ENCODE measurements around the gene FAM149B1. TPM values are rescaled to one million over a fixed set of nuclear protein-coding genes. Genes with fewer than 3 reads are reported as not detected.

Gene FAM149B1
- 25.0 and 29.8 TPM in 2 replicates for total RNA-seq (ENCODE audit: low replicate concordance)
- long read RNA-seq, partial matches to known transcripts: 8 of 12 reads
- long read RNA-seq, other reads (novel, unspliced or antisense): 4 of 12 reads

DNA sequence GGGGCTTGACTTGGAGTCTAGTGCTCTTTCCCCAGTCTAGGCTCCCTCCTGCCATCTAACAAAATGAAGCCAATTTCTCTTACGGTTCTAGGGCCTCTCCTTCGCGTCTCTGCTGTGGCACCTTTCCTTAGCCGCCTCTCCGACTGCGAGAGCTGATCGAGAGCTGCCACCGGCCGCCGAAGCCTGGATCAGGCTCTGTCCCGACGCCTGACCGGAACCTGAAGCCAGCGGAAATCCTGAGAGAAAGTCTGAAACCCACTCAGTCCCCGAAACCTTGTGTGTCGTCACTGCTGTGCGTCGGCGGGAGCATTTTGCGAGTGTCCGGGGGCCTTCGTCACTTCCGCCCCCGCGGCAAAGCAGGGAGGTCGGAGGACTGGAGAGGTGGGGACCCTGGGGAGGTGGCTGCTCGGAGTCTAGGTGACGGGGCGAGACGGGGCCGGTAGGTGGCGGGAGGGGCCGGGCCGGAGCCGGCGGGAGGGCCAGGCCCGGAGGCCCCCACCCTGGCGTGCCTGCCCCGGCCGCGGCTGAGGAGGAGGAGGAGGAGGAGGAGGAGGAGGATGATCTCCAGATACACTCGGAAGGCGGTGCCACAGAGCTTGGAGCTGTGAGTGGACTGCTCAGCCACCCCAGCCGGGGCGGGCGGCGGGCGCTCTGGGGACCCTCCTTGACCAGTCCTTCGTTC, at the start of gene FAM149B1, which contains the start of gene ECD:
Gene FAM149B1, plus strand, starts transcription at position 337 of the 682 bp plus-strand sequence. Its CDS starts 221 bp downstream, at position 558.
Gene ECD, minus strand, starts transcription at position 226 of the 682 bp plus-strand sequence. CDS start 4,071 bp downstream, outside the sequence.
- Mint-ChIP-seq H3K9me3 (no peaks in the 10 kb centered on the region), H3K27ac (peak within 1 kb of the TSS; percentile 100), H3K4me1 (ENCODE audit: unreplicated experiment) (peaks cover 10% of the 10 kb centered on the region), H3K36me3 (peaks cover 14% of the 10 kb centered on the region), H3K4me3 (peak within 1 kb of the TSS; percentile 100), H3K27me3 (no peaks in the 10 kb centered on the region)
- peak; percentile 94 for DNase-seq (ENCODE audit: extremely low spot score, unreplicated experiment)
- TF ChIP-seq, protein P1, sequence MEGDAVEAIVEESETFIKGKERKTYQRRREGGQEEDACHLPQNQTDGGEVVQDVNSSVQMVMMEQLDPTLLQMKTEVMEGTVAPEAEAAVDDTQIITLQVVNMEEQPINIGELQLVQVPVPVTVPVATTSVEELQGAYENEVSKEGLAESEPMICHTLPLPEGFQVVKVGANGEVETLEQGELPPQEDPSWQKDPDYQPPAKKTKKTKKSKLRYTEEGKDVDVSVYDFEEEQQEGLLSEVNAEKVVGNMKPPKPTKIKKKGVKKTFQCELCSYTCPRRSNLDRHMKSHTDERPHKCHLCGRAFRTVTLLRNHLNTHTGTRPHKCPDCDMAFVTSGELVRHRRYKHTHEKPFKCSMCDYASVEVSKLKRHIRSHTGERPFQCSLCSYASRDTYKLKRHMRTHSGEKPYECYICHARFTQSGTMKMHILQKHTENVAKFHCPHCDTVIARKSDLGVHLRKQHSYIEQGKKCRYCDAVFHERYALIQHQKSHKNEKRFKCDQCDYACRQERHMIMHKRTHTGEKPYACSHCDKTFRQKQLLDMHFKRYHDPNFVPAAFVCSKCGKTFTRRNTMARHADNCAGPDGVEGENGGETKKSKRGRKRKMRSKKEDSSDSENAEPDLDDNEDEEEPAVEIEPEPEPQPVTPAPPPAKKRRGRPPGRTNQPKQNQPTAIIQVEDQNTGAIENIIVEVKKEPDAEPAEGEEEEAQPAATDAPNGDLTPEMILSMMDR (conservative IDR thresholded peaks at IDR 0.05): peak; percentile 50

DNA sequence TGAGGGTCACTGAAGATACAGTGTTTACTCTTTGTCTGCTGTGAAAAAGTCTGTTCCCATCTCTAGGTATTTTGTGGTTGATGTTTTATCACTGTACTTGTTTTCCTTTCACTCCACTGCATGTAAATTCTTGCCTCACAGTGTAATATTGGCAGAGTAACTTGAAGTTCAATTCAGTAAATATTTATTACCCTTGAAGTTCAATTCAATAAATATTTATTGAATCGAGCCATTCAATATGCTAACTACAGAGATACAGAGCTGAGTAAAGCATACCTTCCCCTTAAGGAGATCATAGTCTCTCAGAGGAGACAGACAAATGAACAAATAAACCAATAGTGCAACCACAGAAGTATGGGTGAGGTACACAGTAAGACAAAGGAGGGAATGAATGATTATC, 48.5 kb upstream of the FAM149B1 start:
- no peak for DNase-seq (ENCODE audit: extremely low spot score, unreplicated experiment)
- Mint-ChIP-seq H3K9me3 (no peaks in the 10 kb centered on the region), H3K4me3 (no peak overlapping the region), H3K4me1 (ENCODE audit: unreplicated experiment) (peaks cover 5% of the 10 kb centered on the region), H3K27me3 (no peaks in the 10 kb centered on the region), H3K36me3 (peaks cover 10% of the 10 kb centered on the region), H3K27ac (peak overlapping the region; percentile 11)
- TF ChIP-seq, protein P1 (conservative IDR thresholded peaks at IDR 0.05): no peak

DNA sequence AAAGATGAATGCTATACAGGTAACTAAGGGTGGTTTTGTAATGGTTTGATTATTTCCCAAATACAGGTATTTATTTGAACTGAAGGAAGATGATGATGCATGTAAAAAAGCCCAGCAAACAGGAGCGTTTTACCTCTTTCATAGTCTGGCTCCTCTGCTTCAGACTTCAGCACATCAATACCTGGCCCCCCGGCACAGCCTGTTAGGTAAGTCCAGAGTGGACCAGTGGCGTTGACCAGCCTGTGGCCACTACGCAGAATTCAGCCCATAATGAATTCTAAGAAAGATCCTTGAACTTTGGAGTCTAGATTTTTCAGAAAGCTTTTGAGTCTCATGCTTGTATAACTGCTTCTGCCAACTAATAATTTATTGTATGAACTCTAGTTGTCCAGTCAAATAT, 48.0 kb upstream of the FAM149B1 start:
- TF ChIP-seq, protein P1 (conservative IDR thresholded peaks at IDR 0.05): no peak
- no peak overlapping the region for H3K4me3 Mint-ChIP-seq
- no peak for DNase-seq (ENCODE audit: extremely low spot score, unreplicated experiment)
- H3K4me1 Mint-ChIP-seq (ENCODE audit: unreplicated experiment): peaks cover 5% of the 10 kb centered on the region
- no peaks in the 10 kb centered on the region for H3K27me3 Mint-ChIP-seq
- peak overlapping the region; percentile 11 for H3K27ac Mint-ChIP-seq
- peaks cover 10% of the 10 kb centered on the region for H3K36me3 Mint-ChIP-seq
- no peaks in the 10 kb centered on the region for H3K9me3 Mint-ChIP-seq

DNA sequence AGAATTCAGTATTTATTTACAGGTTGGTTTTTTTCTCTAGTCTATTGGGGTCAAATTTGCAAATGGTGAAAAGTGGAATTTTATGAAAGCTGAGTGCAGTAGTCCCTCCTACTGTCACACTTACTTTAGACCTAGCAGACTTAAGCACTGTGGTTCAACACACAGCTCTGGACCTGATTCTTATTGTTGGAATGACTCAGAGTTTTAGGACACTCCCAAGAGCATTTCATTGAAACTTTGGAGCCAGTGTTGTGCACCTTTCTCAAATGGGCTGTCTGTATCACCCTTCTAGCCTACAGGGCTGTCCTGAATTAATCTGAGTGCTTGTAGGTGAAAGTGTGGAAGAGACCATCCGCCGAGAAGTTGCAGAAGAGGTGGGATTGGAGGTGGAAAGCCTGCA, 41.6 kb upstream of the FAM149B1 start:
- H3K27ac Mint-ChIP-seq: no peak overlapping the region
- H3K36me3 Mint-ChIP-seq: peaks cover 13% of the 10 kb centered on the region
- no peak for DNase-seq (ENCODE audit: extremely low spot score, unreplicated experiment)
- H3K4me3 Mint-ChIP-seq: no peak overlapping the region
- H3K4me1 Mint-ChIP-seq (ENCODE audit: unreplicated experiment): no peaks in the 10 kb centered on the region
- TF ChIP-seq, protein P1 (conservative IDR thresholded peaks at IDR 0.05): no peak
- H3K27me3 Mint-ChIP-seq: no peaks in the 10 kb centered on the region
- no peaks in the 10 kb centered on the region for H3K9me3 Mint-ChIP-seq

DNA sequence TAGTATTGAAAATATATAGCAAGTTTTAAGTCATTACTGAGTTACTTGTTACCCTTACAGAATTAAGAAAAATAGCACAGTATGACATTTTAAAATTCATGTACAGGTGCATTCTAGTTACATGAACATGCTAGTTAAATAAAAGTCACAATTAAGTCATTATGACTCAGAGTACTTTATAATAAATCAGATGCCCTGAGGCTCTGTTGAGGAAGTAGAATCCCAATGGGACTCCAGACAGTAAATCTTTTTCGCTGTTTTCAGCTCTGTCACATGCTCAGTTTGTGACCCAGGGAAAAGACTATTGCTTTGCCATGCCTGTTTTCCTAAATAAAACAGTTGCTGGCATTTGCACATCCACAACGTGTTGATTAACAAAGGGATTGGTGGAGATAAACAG, 36.6 kb upstream of the FAM149B1 start:
- DNase-seq (ENCODE audit: extremely low spot score, unreplicated experiment): no peak
- H3K4me1 Mint-ChIP-seq (ENCODE audit: unreplicated experiment): no peaks in the 10 kb centered on the region
- H3K36me3 Mint-ChIP-seq: peaks cover 9% of the 10 kb centered on the region
- TF ChIP-seq, protein P1 (conservative IDR thresholded peaks at IDR 0.05): no peak
- H3K27me3 Mint-ChIP-seq: no peaks in the 10 kb centered on the region
- H3K27ac Mint-ChIP-seq: no peak overlapping the region
- no peaks in the 10 kb centered on the region for H3K9me3 Mint-ChIP-seq
- no peak overlapping the region for H3K4me3 Mint-ChIP-seq
